ENCODE measurements around the gene KCNT2.
"Not testable (repeated sequence)": the region's sequence is repeated elsewhere in the genome, so short reads cannot be mapped to it uniquely, and the experiment has no call there.

KCNT2 gene

DNA sequence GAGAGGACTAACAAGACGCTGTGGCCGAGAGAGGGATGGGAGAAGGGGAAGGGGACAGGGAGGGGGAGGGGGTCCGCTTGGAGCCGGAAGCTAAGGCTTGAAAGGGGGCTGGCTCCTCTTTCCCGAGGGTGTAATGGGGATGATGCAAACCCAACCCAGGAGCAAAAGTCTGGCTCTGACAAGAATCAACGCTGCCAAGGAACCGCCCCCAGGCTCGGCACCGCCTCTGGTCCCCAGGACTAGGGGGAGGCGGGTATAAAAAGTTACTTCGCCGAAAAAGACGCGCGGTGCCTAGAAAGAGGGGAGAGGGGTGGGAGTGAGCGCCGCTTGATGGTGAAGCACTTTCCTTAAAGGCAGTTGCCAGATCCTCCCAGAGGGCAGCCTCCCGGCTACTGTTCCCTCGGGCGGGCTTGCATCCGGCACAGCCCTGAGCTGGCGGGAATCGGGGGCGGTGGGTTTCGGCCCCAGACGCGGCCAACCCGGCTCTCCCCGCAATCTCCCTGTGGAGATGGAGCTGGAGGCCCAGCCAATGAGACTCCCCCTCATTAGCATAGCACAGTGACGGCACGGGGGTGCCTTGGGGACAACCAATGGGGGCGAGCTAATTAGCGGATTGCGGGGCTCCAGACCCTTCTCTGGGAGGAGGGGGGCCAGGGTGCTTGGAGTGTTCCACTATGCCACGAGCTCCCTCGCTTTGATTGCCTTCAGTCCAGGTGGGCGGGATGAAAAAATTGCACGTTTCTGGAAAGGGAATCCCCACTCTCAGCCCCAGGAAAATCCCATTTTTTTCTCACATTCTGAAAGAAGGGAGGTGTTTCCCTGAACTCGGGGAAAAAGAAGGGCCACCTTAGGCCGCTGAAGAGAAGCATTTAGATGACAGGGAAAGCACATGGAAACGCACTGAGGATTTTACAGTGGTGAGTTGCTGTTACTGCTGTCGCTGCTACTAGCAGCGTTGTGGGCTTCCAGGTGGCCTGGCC, at the start of gene KCNT2:
KCNT2 (minus strand) TSS at position 51 of the 980 bp plus-strand sequence. CDS start 131 bp downstream, outside the sequence.
- FAIRE-seq: no peak
- no peak for DNase-seq (ENCODE audit: extremely low spot score, insufficient read length, low read depth)

DNA sequence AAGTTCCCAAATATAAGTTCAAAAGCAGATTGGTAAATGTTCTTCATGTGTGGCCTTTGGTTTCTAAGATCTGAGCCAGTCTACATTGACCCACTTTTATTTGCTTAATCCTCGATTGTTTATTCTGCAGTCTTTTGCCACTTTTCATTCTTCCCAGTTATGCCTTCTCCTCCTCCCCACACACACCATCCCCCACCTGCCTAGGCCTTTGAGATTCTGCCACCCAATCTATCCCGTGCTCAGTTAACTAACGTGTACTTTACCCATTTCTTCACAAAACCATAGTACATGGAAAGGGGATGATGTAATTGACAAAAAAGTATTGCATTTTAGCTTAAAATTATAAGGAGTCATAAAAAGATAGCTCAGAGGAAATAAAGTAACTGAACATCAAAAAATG, 47.3 kb upstream of the KCNT2 start:
- DNase-seq (ENCODE audit: extremely low spot score, insufficient read length, low read depth): no peak
- no peak for FAIRE-seq

DNA sequence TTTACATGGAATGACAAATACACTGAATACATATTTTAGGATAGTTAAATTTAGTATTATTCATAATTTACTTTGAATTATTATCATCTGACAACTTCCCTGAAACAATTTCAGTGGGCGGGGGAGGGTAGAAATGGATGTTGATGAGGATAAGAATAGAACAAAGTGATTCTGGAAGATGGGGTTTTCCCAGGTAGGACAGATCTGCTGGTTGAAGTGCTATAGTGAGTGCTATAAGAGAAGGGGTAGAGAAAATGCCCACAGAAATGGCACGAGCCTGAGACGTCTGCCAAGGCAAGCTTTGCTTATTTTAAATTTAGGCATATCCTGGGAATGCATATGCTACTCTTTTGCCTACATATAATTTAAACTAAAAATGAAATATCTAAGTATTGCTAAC, 46.8 kb upstream of the KCNT2 start:
- DNase-seq (ENCODE audit: extremely low spot score, insufficient read length, low read depth) (no peak), FAIRE-seq (no peak)

DNA sequence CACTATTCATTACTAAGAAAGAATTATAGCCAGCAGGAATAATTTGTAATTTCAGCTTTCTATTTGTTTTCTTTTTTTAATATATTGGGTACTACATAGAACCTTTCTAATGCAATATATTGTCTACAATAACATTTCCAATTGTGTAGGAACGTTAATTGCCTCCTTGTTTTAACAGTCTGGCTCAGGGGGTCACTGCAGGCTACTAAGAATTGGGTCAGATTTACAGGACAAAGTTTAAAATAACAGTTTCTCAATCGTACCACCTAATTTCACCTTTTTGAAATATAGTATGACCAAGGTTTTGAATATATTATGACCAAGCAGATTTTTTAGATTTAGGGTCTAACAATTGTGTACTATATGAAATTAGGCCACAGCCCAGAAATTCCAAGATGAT, 46.0 kb upstream of the KCNT2 start:
- FAIRE-seq: no peak
- DNase-seq (ENCODE audit: extremely low spot score, insufficient read length, low read depth): no peak

DNA sequence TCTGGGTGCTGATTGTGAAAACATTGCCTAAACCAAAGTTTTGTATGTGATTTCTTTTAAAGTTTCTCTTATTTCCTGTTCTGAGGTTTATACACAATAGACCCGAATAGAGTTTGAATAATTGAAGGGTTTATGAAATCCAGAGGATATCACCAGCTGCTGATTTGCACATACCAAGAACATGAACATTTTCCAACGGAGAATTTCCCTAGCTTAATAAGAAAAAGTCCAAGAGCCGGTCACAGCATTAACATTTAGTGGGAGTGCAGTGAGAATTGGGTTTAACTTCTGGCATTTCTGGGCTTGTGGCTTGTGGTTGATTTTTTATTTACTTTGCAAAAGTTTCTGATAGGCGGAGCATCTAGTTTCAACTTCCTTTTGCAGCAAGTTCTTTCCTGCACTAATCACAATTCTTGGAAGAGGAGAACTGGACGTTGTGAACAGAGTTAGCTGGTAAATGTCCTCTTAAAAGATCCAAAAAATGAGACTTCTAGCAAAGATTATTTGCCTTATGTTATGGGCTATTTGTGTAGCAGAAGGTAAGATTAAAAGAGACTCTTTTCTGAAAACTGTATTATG, 43.5 kb upstream of the KCNT2 start, which contains the start of gene CFH:
CFH (plus strand) TSS at position 407 of the 579 bp plus-strand sequence; CDS start at position 482, 75 bp downstream.
- no peak for FAIRE-seq
- no peak for DNase-seq (ENCODE audit: extremely low spot score, insufficient read length, low read depth)

DNA sequence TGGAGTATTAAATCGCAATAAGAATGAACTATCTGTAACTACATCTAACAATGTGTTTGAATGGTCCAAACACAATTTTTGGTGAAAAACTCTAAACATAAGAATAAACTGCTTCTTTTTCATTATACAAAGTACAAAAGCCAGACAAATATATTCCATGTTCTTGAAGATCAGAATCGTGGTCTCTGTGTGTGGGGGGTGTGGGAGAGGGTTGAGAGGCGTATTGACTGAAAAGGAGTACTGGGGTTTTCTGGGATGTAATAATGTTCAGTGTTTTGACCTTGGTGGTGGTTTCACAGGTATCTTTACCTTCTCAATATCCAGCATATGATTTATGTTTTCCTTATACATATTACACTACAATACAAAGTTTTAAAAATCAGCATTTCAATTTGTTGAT, 42.8 kb upstream of the KCNT2 start:
- FAIRE-seq (no peak), DNase-seq (ENCODE audit: extremely low spot score, insufficient read length, low read depth) (no peak)

DNA sequence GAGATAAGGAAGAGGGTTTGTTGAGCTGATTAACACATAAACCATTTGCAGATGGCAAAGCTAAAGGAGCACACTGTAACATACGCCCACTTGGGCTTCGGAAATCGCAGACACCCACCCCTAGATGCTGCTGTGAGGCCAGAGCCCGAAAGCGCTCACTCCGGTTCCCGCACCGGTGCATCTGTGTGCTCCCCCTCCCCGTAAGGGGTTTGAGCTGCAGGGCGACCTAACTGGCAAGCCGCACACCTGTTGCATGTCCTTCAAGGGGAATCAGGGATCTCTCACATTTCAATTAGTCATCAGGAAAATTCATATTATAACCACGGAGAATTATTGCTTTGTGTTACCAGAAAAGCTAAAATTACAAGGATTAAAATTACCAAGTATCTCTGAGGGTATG, 42.2 kb upstream of the KCNT2 start:
- DNase-seq (ENCODE audit: extremely low spot score, insufficient read length, low read depth) (no peak), FAIRE-seq (no peak)

DNA sequence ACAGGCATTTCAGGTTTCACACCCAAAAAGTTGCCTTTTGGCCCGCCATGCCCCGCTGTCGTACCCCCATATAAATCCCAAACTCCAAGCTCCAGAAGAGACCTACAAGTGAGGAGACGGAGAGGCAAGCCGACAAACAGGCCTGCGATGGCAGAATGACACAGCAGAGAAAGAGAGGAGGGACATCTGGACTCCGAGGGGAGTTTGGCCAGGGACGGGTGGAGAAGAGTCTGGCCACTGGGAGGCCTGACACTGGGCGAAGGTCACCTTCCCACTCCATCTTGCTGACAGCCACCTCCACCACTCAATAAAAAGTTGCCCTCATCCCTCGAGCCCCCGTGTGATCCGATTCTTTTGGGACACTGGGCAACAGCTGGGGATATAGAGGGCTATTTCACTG, 41.8 kb upstream of the KCNT2 start:
- no peak for DNase-seq (ENCODE audit: extremely low spot score, insufficient read length, low read depth)
- no peak for FAIRE-seq

DNA sequence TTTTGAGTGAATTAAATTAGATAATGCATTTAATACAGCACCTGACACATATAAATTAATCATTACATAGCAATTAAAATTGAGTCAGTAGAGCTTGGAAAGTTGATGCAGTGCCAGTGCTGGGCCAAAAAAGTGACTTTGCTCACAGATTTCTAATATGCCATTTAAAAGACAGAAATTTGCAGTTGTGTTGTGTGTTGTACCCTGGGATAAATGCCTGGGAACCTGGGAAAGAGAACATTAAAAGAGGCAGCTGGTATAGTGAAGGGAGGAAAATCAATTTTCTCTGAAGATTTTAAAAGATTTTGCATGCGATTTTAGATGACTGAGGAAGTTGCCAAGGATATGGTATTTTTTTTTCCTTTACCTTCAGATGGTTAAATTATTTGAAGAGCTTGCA, 32.7 kb upstream of the KCNT2 start:
- FAIRE-seq (no peak), DNase-seq (ENCODE audit: extremely low spot score, insufficient read length, low read depth) (no peak)

DNA sequence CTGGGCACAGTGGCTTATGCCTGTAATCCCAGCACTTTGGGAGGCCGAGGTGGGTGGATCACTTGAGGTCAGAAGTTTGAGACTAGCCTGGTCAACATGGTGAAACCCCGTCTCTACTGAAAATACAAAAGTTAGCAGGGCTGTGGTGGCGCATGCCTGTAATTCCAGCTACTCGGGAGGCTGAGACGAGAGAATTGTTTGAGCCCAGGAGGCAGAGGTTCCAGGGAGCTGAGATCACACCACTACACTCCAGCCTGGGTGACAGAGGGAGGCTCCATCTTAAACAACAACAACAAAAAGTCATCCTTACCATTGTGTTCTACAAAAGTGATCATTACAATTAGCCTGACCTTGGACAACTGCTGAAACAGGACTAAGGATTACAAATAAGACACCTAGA, 31.1 kb upstream of the KCNT2 start:
- FAIRE-seq; DNase-seq (ENCODE audit: extremely low spot score, insufficient read length, low read depth): not testable (repeated sequence)

DNA sequence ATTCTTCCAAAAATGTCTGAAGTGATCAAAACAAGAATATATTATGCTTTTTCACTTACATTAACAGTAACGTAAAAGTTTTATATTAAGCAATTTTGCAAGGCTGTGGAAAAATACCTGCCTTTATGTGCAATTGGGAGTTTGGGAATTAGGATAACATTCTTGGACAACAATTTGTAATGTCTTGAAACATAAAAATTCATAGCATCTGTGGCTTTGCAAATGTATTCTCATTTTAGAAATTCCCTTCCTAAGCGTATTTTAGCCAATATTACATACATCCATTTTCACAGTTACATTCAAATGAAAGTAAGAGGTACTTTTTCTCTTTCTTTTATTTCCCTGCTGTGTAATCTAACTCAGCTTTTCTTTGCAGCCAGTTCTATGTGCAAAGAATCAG, 30.2 kb upstream of the KCNT2 start:
- DNase-seq (ENCODE audit: extremely low spot score, insufficient read length, low read depth) (no peak), FAIRE-seq (no peak)

DNA sequence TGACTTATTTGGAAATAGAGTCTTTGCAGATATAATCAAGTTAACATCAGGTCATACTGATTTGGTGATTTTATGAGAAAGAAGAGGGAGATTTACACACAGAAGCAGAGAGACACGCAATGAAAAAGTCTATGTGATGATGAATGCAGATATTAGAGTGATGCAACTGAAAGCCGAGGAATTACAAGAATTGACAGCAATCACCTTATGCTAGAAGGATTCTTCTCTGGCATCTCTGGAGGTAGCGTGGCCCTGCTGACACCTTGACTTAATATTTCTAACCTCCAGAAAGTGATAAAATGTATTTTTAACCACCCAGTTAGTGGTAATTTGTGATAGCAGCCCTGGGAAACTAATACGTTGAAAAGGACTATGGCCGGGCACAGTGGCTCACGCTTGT, 29.4 kb upstream of the KCNT2 start:
- no peak for DNase-seq (ENCODE audit: extremely low spot score, insufficient read length, low read depth)
- no peak for FAIRE-seq

DNA sequence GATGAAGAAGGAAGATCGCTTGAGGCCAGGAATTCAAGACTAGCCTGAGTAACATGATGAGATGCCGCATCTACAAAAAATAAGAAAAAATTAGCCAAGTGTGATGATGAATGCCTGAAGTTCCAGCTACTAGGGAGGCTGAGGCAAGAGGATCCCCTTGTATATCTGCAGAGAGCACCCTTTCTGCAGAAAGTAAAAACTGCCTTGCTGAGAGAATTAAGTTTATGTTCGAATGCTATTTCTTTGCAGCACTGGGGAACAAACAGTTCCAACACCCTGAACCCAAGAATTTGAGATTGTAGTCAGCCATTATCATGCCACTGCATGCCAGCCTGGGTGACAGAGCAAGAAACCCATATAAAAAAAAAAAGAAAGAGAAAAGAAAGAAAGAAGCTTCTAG, 20.6 kb upstream of the KCNT2 start:
- no peak for FAIRE-seq
- no peak for DNase-seq (ENCODE audit: extremely low spot score, insufficient read length, low read depth)

DNA sequence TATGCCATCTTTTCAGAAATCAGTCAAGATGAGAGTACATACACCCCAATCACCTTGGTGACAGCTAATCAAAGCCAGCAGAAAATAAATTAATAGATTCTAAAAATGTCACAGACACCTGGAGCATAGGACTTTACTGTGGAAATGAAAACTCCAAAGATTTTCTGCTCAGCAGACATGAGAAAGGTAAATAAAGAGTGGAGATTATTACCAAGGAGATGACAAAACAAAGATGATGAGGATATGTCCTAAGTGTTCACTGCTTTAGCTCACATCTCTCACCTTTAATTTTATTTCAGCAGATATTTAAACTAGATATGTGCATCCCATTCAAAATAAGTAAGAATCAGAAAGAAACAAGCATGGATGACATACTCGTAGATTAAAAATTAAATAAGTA, 14.8 kb upstream of the KCNT2 start:
- no peak for DNase-seq (ENCODE audit: extremely low spot score, insufficient read length, low read depth)
- no peak for FAIRE-seq

DNA sequence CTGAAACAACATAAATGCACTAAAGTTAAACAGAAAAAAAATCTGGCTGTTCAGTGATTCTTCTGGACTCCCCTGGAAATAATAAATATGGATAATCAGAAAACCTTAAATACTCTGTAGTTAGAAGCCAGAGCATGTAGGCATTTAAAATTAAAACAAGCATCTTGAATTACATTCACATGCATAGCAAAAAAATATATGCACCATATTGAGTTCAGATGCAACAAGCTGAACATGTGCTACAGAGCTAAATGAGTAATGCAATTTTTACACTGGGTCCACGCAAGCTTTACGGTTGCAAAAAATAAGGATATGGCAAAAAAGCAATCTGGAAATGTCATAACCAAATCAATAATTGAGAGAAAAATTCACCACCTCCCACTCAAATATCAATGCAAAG, 11.5 kb upstream of the KCNT2 start:
- FAIRE-seq: no peak
- no peak for DNase-seq (ENCODE audit: extremely low spot score, insufficient read length, low read depth)

DNA sequence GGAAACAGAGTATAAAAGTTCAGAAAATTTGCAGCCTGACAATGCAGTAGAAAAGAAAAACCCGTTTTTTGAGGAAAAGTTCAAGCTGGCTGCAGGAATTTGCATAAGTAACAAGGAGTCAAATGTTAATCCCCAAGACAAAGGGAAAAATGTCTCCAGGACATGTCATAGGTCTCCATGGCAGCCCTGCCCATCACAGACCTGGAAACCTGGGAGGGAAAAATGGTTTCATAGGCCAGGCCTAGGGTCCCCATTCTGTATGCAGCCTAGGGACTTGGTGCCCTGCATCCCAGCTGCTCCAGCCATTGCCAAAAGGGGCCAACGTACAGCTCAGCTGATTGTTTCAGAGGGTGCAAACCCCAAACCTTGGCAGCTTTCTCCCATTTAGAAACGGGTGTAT, 3.6 kb upstream of the KCNT2 start:
- FAIRE-seq (no peak), DNase-seq (ENCODE audit: extremely low spot score, insufficient read length, low read depth) (no peak)

DNA sequence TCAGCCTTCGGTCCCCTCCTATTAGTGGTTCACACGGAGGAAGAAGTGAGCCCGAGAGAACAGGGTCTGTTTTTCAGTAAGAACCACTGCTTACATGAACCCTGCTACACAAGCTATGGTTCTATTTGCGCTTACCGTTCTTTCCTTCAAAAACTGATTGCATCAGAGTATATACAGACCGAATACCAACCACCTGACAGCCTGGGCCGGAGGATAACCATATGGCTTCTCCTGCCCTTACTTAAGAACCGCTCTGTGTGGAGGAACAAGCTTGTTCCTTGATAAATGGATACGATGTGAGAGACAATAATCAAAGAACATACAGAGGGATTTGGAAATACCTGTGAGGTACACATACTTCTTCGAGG, 1.1 kb upstream of the KCNT2 start:
- no peak for DNase-seq (ENCODE audit: extremely low spot score, insufficient read length, low read depth)
- no peak for FAIRE-seq

DNA sequence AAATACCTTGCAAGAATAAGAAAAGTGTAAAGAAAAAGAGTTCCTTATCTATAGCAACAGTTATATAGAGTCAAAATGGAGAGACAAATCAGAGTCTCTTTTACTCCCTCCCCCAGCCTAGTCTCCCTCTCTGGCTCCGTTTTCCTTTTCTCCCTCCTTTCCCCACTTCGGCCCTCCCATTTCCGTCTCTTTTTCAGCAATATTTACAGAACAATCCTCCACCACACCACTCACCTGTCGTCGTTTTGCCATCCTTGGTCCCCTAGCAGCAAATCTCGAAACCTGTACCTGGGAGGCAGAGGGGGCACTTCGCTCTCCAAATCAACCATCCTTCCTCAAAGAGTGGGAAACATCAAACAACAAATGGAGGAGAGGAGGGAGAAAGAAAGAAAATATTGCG, 259 bp downstream of the KCNT2 start:
- FAIRE-seq: no peak
- DNase-seq (ENCODE audit: extremely low spot score, insufficient read length, low read depth): no peak

DNA sequence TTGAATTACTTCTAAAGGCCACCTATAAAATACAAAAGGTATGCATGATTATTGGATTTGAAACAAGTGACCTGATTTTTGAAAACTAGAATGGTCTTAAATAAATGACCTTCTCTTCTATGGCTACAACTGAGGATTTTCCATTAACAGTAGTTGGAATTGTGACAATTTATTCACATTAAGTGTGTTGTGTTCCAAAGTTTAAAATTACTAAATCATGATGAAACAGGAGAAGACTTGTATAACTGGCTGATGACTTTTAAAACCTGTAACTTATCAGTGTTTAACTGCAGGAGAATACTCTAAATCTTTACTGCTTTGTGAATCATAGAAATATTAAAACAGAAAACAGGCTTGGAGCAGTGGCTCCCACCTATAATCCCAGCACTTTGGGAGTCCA, 4.6 kb downstream of the KCNT2 start:
- DNase-seq (ENCODE audit: extremely low spot score, insufficient read length, low read depth) (no peak), FAIRE-seq (no peak)

DNA sequence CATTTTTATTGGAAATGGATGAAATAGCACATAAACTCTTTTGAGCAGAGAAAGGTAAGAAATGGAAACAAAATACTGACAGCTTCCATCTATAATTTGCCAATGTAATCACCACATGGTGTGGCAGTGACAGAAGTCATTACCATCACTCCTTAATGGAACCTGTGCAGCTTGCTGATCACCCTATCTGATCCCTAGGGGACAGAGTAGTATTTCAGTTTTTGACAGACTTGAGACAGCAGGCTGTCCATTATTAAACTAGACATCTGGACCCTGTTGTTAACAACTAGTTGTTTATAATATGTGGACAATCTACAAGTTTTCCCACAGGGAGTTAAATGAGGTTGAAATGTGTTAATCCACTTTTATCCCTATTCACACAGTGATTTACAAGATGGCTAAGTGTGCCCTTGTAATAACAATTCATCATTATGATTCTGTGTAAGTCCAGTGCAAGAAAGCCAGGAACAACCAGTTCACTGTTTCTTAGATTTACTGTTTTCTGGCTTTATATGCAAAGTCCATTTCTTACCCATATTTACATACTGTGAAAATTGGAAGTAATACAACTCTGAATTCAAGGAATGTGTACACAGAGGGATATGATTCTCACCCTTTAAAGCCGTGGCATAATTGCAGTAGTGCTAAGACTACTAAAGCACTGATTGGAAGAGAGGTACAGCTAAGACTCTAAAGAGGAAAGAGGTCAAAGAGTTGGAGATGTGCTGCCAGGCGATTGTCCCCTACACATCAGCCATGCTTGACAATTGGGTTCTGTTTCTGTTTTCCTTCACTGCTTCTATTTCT, 9.1 kb downstream of the KCNT2 start:
- FAIRE-seq (no peak), DNase-seq (ENCODE audit: extremely low spot score, insufficient read length, low read depth) (no peak)

DNA sequence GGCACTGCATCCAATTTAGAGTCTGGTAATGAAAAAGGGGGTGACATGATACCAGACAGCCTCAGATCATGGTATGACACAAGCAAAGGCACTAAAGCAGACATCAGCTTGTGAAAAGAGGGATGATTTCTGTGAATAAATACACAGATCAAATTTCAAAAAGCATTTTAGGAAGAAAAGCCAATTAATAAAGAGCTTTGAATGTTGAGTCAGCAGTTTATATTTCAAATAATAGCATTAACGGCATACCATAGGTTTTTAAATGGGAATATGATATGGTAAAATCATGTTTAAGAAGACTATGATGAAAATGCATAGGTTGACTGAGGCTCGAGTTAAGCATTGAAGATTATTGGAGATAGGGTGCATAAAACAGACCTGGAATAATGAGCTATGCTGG, 13.5 kb downstream of the KCNT2 start:
- no peak for FAIRE-seq

More for the DNA sequence above, 13.5 kb downstream of the KCNT2 start:
- no peak for DNase-seq (ENCODE audit: extremely low spot score, insufficient read length, low read depth)
